H1 (cell line): Measurements from ENCODE around the gene ABCB11. TPM values are rescaled to one million over a fixed set of nuclear protein-coding genes. Genes with fewer than 3 reads are reported as not detected.
"Not testable (repeated sequence)": the region's sequence is repeated elsewhere in the genome, so short reads cannot be mapped to it uniquely, and the experiment has no call there.

Source experiments
- CTCF ChIA-PET: fragments of 300-600 bp; sonication (Branson Sonifier 250); formaldehyde crosslinking; loops from one replicate; lab custom pipeline; 2021; ENCODE audit not compliant: partially characterized antibody; lab: Charles Lee
- POLR2A ChIA-PET: fragments of 300-600 bp; sonication (Branson Sonifier 250); formaldehyde crosslinking; loops from one replicate; lab custom pipeline; 2021; ENCODE audit warnings: inconsistent platforms; ENCODE audit not compliant: partially characterized antibody; lab: Charles Lee
- DNase-seq, 2 experiments: peaks; one replicate each; pipeline versions ENCODE4 v3.0.0 to v3.0.0-alpha.2; 2010 to 2022; ENCODE audit warnings: low spot score in 2 of 2, low read depth in 1 of 2, mixed read lengths in 1 of 2
- FAIRE-seq: peaks from 2 replicates; lab custom pipeline; 2011; peaks lifted over from hg19 to GRCh38; lab: Jason Lieb, UNC
- H2AFZ ChIP-seq: 2 replicates; pipeline ENCODE4 v1.8.1; 2012; ENCODE audit warnings: low read length, inconsistent platforms
- H2AK5ac ChIP-seq: 2 replicates; pipeline ENCODE4 v1.6.1; 2013; ENCODE audit warnings: low read depth, low read length
- H2BK120ac ChIP-seq: replicated peaks from 2 replicates; pipeline ENCODE3; 2013; ENCODE audit warnings: low read depth, low read length, inconsistent platforms
- H2BK12ac ChIP-seq: 2 replicates; pipeline ENCODE4 v1.6.1; 2013; ENCODE audit warnings: low read depth, low read length
- H2BK15ac ChIP-seq: 2 replicates; pipeline ENCODE4 v1.6.1; 2013; ENCODE audit warnings: low read length
- H2BK20ac ChIP-seq: 2 replicates; pipeline ENCODE4 v1.6.1; 2013; ENCODE audit warnings: low read length
- H2BK5ac ChIP-seq: 2 replicates; pipeline ENCODE4 v1.6.1; 2013; ENCODE audit warnings: low read depth, low read length
- H3K14ac ChIP-seq: 2 replicates; pipeline ENCODE4 v1.6.1; 2013; ENCODE audit warnings: inconsistent platforms; ENCODE audit not compliant: insufficient read length
- H3K18ac ChIP-seq: 2 replicates; pipeline ENCODE4 v1.6.1; 2013; ENCODE audit warnings: low read length; ENCODE audit errors: extremely low read depth
- H3K23ac ChIP-seq: 2 replicates; pipeline ENCODE4 v1.6.1; 2013; ENCODE audit warnings: inconsistent platforms; ENCODE audit not compliant: insufficient read length
- H3K23me2 ChIP-seq: 2 replicates; pipeline ENCODE4 v1.6.1; 2013; ENCODE audit warnings: low read depth, low read length
- H3K27ac ChIP-seq: 2 replicates; pipeline ENCODE4 v1.6.1; 2011; ENCODE audit warnings: low read depth, low read length, inconsistent platforms
- H3K27me3 ChIP-seq, 4 experiments: replicated peaks in 1 of 4; 1 replicate in 1 of 4; 2 replicates in 3 of 4; pipeline versions ENCODE4 v1.6.1 to v1.8.1; 2011 to 2013; ENCODE audit warnings: low read length in 3 of 4, mild to moderate bottlenecking in 3 of 4, inconsistent platforms in 2 of 4, mixed read lengths in 2 of 4, moderate library complexity in 1 of 4; ENCODE audit not compliant: control insufficient read depth in 3 of 4, insufficient read depth in 3 of 4; ENCODE audit errors: extremely low read depth in 1 of 4
- H3K36me3 ChIP-seq, 4 experiments: 2 replicates each; pipeline versions ENCODE4 v1.6.1 to v1.8.1; 2011 to 2013; ENCODE audit warnings: mild to moderate bottlenecking in 4 of 4, low read length in 3 of 4, moderate library complexity in 2 of 4, control low read depth in 1 of 4, inconsistent platforms in 1 of 4; ENCODE audit not compliant: insufficient read depth in 4 of 4, control insufficient read depth in 2 of 4
- H3K4ac ChIP-seq: replicated peaks from 2 replicates; pipeline ENCODE3; 2013; ENCODE audit warnings: low read length, low read depth, mixed read lengths, inconsistent platforms; ENCODE audit not compliant: insufficient read length
- H3K4me1 ChIP-seq, 4 experiments: replicated peaks in 1 of 4; 1 replicate in 1 of 4; 2 replicates in 3 of 4; pipeline versions ENCODE4 v1.6.1 to v1.8.1; 2011 to 2013; ENCODE audit warnings: low read length in 3 of 4, inconsistent platforms in 2 of 4, mixed read lengths in 1 of 4; ENCODE audit not compliant: insufficient read depth in 4 of 4, control insufficient read depth in 3 of 4
- H3K4me2 ChIP-seq, 2 experiments: 2 replicates each; pipeline versions ENCODE4 v1.6.1 to v1.8.1; 2011 to 2013; ENCODE audit warnings: low read depth in 2 of 2, low read length in 2 of 2, control low read depth in 1 of 2, inconsistent platforms in 1 of 2, mild to moderate bottlenecking in 1 of 2; ENCODE audit not compliant: insufficient read depth in 1 of 2
- H3K4me3 ChIP-seq, 4 experiments: fragments of 200-600, 300-600 bp in 1 of 4; sonication (generic), shearing (Covaris generic), sonication (Bioruptor Twin) in 1 of 4; 2 replicates each; pipeline versions ENCODE4 v1.5.1 to v1.8.1; 2011 to 2016; ENCODE audit warnings: low read length in 4 of 4, low read depth in 3 of 4, control low read depth in 2 of 4, inconsistent platforms in 2 of 4, mild to moderate bottlenecking in 2 of 4, mixed read lengths in 1 of 4, moderate library complexity in 1 of 4; ENCODE audit not compliant: insufficient read depth in 2 of 4; ENCODE audit errors: extremely low read depth in 1 of 4
- H3K56ac ChIP-seq: replicated peaks from 2 replicates; pipeline ENCODE3; 2013; ENCODE audit warnings: low read depth, mild to moderate bottlenecking, mixed read lengths, low read length, inconsistent platforms; ENCODE audit not compliant: insufficient read length
- H3K79me1 ChIP-seq: 2 replicates; pipeline ENCODE4 v1.6.1; 2013; ENCODE audit warnings: low read depth, low read length, control low read depth
- H3K79me2 ChIP-seq, 2 experiments: 2 replicates each; pipeline versions ENCODE4 v1.6.1 to v1.8.1; 2012 to 2013; ENCODE audit warnings: low read length in 2 of 2, mild to moderate bottlenecking in 2 of 2, inconsistent platforms in 1 of 2; ENCODE audit not compliant: insufficient read depth in 2 of 2, control insufficient read depth in 1 of 2
- H3K9ac ChIP-seq, 4 experiments: replicated peaks in 1 of 4; 1 replicate in 1 of 4; 2 replicates in 3 of 4; pipeline versions ENCODE4 v1.6.1 to v1.8.1; 2011 to 2013; ENCODE audit warnings: low read depth in 3 of 4, low read length in 3 of 4, control low read depth in 2 of 4, mild to moderate bottlenecking in 2 of 4, moderate library complexity in 2 of 4, inconsistent platforms in 1 of 4; ENCODE audit errors: extremely low read depth in 1 of 4
- H3K9me3 ChIP-seq, 2 experiments: 2 replicates each; pipeline versions ENCODE4 v1.6.1 to v1.8.1; 2012 to 2013; ENCODE audit warnings: mild to moderate bottlenecking in 2 of 2, moderate library complexity in 2 of 2, control low read depth in 1 of 2, inconsistent platforms in 1 of 2, low read depth in 1 of 2, low read length in 1 of 2, mixed read lengths in 1 of 2; ENCODE audit not compliant: insufficient read depth in 2 of 2
- H4K20me1 ChIP-seq, 2 experiments: replicated peaks in 1 of 2; 2 replicates each; pipeline versions ENCODE3 to v1.8.1; 2011 to 2013; ENCODE audit warnings: inconsistent platforms in 2 of 2, low read length in 2 of 2, mild to moderate bottlenecking in 1 of 2; ENCODE audit not compliant: insufficient read depth in 2 of 2, control insufficient read depth in 1 of 2
- H4K5ac ChIP-seq: 2 replicates; pipeline ENCODE4 v1.6.1; 2013; ENCODE audit warnings: low read length, low read depth, mixed read lengths, inconsistent platforms; ENCODE audit not compliant: insufficient read length
- H4K8ac ChIP-seq: 2 replicates; pipeline ENCODE4 v1.8.0; 2013; ENCODE audit warnings: mild to moderate bottlenecking, moderate library complexity, low read length, inconsistent platforms; ENCODE audit not compliant: insufficient read depth; ENCODE audit errors: extremely low read depth
- H4K91ac ChIP-seq: replicated peaks from 2 replicates; pipeline ENCODE3; 2013; ENCODE audit warnings: low read length, mixed read lengths, inconsistent platforms; ENCODE audit not compliant: insufficient read length
- WGBS, 2 experiments: shearing (Covaris generic) in 1 of 2; methylation state at CpG; one replicate each; pipeline versions ENCODE4 v1.1.6 to v1.1.7; 2013 to 2015; ENCODE audit warnings: low lambda C conversion rate in 2 of 2, mixed read lengths in 2 of 2, inconsistent platforms in 1 of 2, low coverage in 1 of 2, missing lambda C conversion rate in 1 of 2; ENCODE audit not compliant: insufficient replicate concordance in 2 of 2, insufficient coverage in 1 of 2, insufficient read length in 1 of 2; ENCODE audit errors: extremely low coverage in 1 of 2, missing lambda C conversion rate in 1 of 2; 5-methylcytosine and 5-hydroxymethylcytosine counted together
- polyA plus RNA-seq, 7 experiments: library from polyadenylated mRNA; depleted of rRNA in 3 of 7; stranded (reverse) in 5 of 7; unstranded in 2 of 7; fragments of >200 nt in 5 of 7; fragments of 200-250 nt in 2 of 7; gene quantifications; 1 replicate in 5 of 7; 2 replicates in 1 of 7; 4 replicates in 1 of 7; pipeline versions ENCODE4 v1.2.1 to v1.2.3, GENCODE V29; 2011 to 2013; ENCODE audit warnings: missing spikeins in 2 of 7, mixed read lengths in 2 of 7
- total RNA-seq: library from RNA; stranded (reverse); fragmentation: NEBNext Ultra II Directional; extraction: Animal tissue kit (Norgen Biotek cat#: 25700); gene quantifications from 2 replicates; pipeline ENCODE4 v1.2.1, GENCODE V29; 2021

The ABCB11 gene
- total and polyA plus RNA-seq, 2 of the 8 experiments (the other 6 are each of a cell fraction or from before 2014, with no cell fraction given) = not detected

DNA sequence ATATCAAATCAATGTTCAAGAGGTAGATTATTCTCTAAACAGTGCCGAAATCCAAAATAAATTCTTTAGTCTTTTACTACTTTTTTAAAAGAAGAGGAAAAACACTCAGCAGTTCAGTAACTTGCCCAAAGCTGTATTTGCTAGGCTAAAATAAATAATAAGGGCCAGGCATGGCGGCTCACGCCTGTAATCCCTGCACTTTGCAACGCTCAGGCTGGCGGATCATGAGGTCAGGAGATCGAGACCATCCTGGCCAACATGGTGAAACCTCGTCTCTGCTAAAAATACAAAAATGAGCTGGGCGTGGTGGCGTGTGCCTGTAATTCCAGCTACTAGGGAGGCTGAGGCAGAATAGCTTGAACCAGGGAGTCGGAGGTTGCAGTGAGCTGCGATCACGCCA, 149.0 kb downstream of the ABCB11 start:
- H4K91ac ChIP-seq, H3K4me3 ChIP-seq, H2BK5ac ChIP-seq, POLR2A ChIA-PET, H3K9ac ChIP-seq, H4K5ac ChIP-seq, H3K27ac ChIP-seq, H3K79me2 ChIP-seq, H3K18ac ChIP-seq, H3K56ac ChIP-seq, H2AK5ac ChIP-seq, H3K36me3 ChIP-seq, H3K23me2 ChIP-seq, FAIRE-seq, H3K79me1 ChIP-seq, H3K4me2 ChIP-seq, H2BK15ac ChIP-seq, H4K20me1 ChIP-seq, H3K14ac ChIP-seq, H2BK120ac ChIP-seq, H3K4ac ChIP-seq, H3K23ac ChIP-seq, H2BK20ac ChIP-seq, H3K27me3 ChIP-seq, H4K8ac ChIP-seq, CTCF ChIA-PET, H3K4me1 ChIP-seq, H2AFZ ChIP-seq, H3K9me3 ChIP-seq, DNase-seq, H2BK12ac ChIP-seq: not testable (repeated sequence)
- WGBS, 2 experiments = 94% methylated on average over 12 of the region's 12 CpGs; no CpG with 5 or more reads in 1 of the 2 experiments
